Activated CD4-positive, alpha-beta T cell treated with anti-CD3 and anti-CD28 coated beads for 36 hours (primary cell): ENCODE measurements around the gene PRSS27. TPM values are rescaled to one million over a fixed set of nuclear protein-coding genes. Genes with fewer than 3 reads are reported as not detected.
A peak's percentile ranks its signal among the peaks of the same experiment; 100 is the strongest.
"Not testable (repeated sequence)": the region's sequence is repeated elsewhere in the genome, so short reads cannot be mapped to it uniquely, and the experiment has no call there.

Experiments used
- ATAC-seq: fragments of 200-7000 bp; cut with Tn5 transposase; one replicate; pipeline ENCODE4 v1.10.0; 2021; ENCODE audit warnings: mild to moderate bottlenecking, moderate library complexity
- CTCF ChIA-PET: fragments of 350-600 bp; sonication (Branson Sonifier 250); formaldehyde crosslinking; loops from one replicate; lab custom pipeline; 2021; ENCODE audit warnings: antibody characterized with exemption; lab: Charles Lee
- POLR2A ChIA-PET: fragments of 350-600 bp; sonication (Branson Sonifier 250); formaldehyde crosslinking; loops from one replicate; lab custom pipeline; 2021; ENCODE audit warnings: antibody characterized with exemption, inconsistent platforms; lab: Charles Lee
- DNase-seq: peaks from one replicate; pipeline ENCODE4 v3.0.0-alpha.2; 2020
- H3K27ac Mint-ChIP-seq: one replicate; pipeline ENCODE4 v1.8.0; 2021; ENCODE audit warnings: mixed read lengths
- H3K27me3 Mint-ChIP-seq: one replicate; pipeline ENCODE4 v1.8.0; 2021; ENCODE audit warnings: mixed read lengths
- H3K36me3 Mint-ChIP-seq: one replicate; pipeline ENCODE4 v1.8.0; 2021; ENCODE audit warnings: low read depth, mixed read lengths
- H3K4me1 Mint-ChIP-seq: one replicate; pipeline ENCODE4 v1.8.0; 2021; ENCODE audit warnings: mixed read lengths
- H3K4me3 Mint-ChIP-seq: one replicate; pipeline ENCODE4 v1.8.0; 2021; ENCODE audit warnings: mild to moderate bottlenecking, moderate library complexity, mixed read lengths
- H3K9me3 Mint-ChIP-seq: one replicate; pipeline ENCODE4 v1.8.0; 2021; ENCODE audit warnings: low read depth, mixed read lengths
- intact Hi-C, 2 experiments: fragments of 100-400 bp; cut with DNase I in 1 of 2; cut with micrococcal nuclease in 1 of 2; formaldehyde crosslinking; loops; one replicate each; pipeline versions ENCODE4 v1.14.2 to v1.15.1; 2022 to 2024; cut with DNase I, micrococcal nuclease
- total RNA-seq, 2 experiments: library from RNA; stranded (reverse); gene quantifications; one replicate each; pipeline ENCODE4 v1.2.3, GENCODE V29; 2021

Gene PRSS27
- total RNA-seq, 2 experiments from 2014 or later: 2.3 to 2.4 TPM

DNA sequence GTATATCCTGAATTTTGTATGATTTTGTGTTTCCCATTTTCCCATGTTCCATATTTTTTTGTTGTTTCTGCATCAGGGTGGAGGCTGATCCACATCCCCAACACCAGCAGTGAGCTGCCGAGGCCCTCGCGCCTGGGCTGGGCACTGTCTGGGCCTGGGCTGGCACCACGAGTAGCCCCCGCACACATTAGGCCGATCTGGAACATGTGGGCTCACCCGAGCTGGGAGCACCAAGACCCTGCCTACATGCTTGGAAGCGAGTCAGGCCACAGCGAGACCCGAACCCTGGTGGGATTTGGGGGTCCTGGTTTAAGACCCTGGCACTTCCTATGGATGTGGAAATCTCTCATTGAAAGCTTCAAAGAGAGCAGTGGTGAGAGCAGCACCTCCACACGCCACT is 29.2 kb downstream of the PRSS27 start:
- intact Hi-C loops: no loop called here
- Mint-ChIP-seq H3K4me1 (peaks cover 21% of the 10 kb centered on the region), H3K4me3 (no peak overlapping the region), H3K36me3 (no peaks in the 10 kb centered on the region), H3K27ac (no peak overlapping the region), H3K27me3 (no peaks in the 10 kb centered on the region), H3K9me3 (no peaks in the 10 kb centered on the region)
- DNase-seq (no peak), ATAC-seq (no peak)
- CTCF ChIA-PET: no interaction called here
- POLR2A ChIA-PET: no interaction called here

- Mint-ChIP-seq H3K4me3 (no peak overlapping the region), H3K36me3 (no peaks in the 10 kb centered on the region), H3K27me3 (no peaks in the 10 kb centered on the region), H3K27ac (no peak overlapping the region), H3K9me3 (no peaks in the 10 kb centered on the region), H3K4me1 (peaks cover 23% of the 10 kb centered on the region)
- ATAC-seq (no peak), DNase-seq (no peak)
- CTCF ChIA-PET: interaction anchor here (0.6 kb wide), 1 partner anchor 436 kb away, joined by 3 read pairs; no protein-coding TSS in a partner anchor
- POLR2A ChIA-PET: no interaction called here
- intact Hi-C loops: no loop called here
These were observed 29.8 kb downstream of the PRSS27 start for GRCh38 chr16:2689968-2690801.

DNA sequence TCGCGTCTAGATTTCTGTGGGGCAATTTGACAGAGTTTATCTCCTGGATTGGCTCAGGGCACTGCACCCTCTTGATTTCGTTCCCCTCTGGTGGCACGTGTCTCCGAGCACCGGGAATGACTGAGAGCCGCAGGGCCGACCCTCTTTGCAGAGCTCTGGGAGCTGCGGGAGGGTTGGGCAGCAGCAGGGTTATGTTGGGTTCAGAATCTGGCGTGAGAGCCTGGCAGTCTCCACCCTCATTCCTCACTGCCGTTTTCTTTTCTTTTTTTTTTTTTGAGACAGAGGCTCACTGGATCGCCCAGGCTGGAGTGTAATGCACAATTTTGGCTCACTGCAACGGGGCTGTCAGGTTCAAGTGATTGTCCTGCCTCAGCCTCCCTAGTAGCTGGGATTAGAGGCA is 30.6 kb downstream of the PRSS27 start:
- H3K36me3 Mint-ChIP-seq, H3K9me3 Mint-ChIP-seq, ATAC-seq, POLR2A ChIA-PET, H3K27ac Mint-ChIP-seq, H3K4me3 Mint-ChIP-seq, H3K27me3 Mint-ChIP-seq, CTCF ChIA-PET, DNase-seq, intact Hi-C loops: not testable (repeated sequence)
- H3K4me1 Mint-ChIP-seq: peaks cover 27% of the 10 kb centered on the region

DNA sequence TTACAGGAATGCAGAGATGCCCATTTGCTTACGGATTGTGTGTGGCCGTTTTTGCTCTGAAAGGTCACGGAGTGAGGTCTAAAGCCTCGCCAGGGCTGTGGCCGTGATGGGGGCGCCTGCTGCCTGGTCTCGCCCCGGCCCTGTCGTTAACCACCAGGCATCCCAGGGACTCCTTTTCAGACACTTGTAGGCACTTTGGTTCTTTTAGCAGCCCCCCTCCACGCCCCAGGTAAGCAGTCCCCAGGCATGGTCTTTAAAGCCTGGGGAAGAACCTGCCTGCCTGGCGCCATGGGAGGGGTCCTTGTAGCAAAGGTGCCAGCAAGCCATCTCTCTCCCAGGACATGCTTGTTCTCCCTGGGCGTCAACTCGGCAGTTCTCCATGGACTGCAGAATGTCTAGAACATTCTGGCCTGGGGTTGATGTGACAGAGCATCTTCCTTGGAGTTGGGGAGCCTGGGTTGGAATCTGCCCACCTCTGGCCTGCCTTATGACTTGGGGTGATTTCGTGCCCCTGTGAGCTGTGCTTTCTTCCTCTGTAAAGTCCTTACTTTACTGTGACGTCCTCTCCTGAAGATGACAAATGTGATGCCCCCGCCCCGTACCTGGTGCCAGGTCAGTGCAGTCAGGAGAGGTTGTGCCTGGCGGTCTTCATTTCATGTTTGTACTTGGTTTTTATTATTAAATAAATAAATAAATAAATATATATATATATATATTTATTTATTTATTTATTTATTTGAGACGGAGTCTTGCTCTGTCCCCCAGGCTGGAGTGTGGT is 32.3 kb downstream of the PRSS27 start:
- CTCF ChIA-PET: no interaction called here
- H3K4me3 Mint-ChIP-seq: peak overlapping the region; percentile 54
- DNase-seq (no peak), ATAC-seq (no peak)
- POLR2A ChIA-PET: no interaction called here
- no peaks in the 10 kb centered on the region for H3K9me3 Mint-ChIP-seq
- peak overlapping the region; percentile 84 for H3K27ac Mint-ChIP-seq
- peaks cover 32% of the 10 kb centered on the region for H3K4me1 Mint-ChIP-seq
- H3K36me3 Mint-ChIP-seq: no peaks in the 10 kb centered on the region
- no peaks in the 10 kb centered on the region for H3K27me3 Mint-ChIP-seq
- intact Hi-C loops: no loop called here

DNA sequence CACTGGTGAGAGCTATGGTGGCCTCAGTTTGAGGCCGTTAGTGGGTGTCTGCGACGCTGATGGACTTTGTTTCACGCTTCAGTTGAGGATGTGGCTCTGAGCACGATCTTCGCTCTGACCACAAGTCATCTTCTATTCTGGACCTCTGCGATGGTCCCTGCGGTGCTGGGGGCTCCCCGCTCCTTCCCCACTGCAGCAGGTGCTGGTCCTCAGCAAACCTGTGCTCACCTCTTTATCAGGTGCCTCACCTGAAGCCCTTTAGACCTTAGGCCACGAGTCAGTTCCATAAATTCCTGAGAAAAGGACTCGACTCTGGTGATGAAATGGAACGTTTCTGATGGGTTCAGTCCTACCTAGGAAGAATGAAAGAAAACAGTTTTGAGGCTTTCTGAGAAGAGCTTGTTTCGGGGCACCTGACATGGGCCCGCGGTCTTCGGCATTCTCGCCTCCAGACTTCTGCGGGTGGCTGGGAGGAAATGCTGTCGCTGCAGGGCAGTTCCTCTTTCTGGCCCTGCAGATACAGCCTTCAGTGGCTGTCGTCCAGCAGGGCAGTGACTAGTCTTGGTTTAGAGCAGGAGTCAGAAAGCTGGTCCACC is 33.0 kb downstream of the PRSS27 start:
- intact Hi-C loops: no loop called here
- Mint-ChIP-seq H3K27me3 (no peaks in the 10 kb centered on the region), H3K36me3 (peaks cover 2% of the 10 kb centered on the region), H3K4me3 (peak overlapping the region; percentile 54), H3K27ac (peak overlapping the region; percentile 84), H3K4me1 (peaks cover 34% of the 10 kb centered on the region), H3K9me3 (no peaks in the 10 kb centered on the region)
- ChIA-PET CTCF (interaction anchor here (0.6 kb wide), 1 partner anchor 19 kb away, joined by 3 read pairs; no protein-coding TSS in a partner anchor), POLR2A (no interaction called here)
- ATAC-seq (no peak), DNase-seq (peak; percentile 54)

GRCh38 chr16:2686075-2686474 is 33.9 kb downstream of the PRSS27 start:
- H3K4me1 Mint-ChIP-seq: peaks cover 37% of the 10 kb centered on the region
- H3K4me3 Mint-ChIP-seq, H3K9me3 Mint-ChIP-seq, H3K27me3 Mint-ChIP-seq, H3K27ac Mint-ChIP-seq, intact Hi-C loops, ATAC-seq, H3K36me3 Mint-ChIP-seq, POLR2A ChIA-PET, DNase-seq: not testable (repeated sequence)
- CTCF ChIA-PET: interaction anchor here (0.6 kb wide), 1 partner anchor 19 kb away, joined by 3 read pairs; no protein-coding TSS in a partner anchor

DNA sequence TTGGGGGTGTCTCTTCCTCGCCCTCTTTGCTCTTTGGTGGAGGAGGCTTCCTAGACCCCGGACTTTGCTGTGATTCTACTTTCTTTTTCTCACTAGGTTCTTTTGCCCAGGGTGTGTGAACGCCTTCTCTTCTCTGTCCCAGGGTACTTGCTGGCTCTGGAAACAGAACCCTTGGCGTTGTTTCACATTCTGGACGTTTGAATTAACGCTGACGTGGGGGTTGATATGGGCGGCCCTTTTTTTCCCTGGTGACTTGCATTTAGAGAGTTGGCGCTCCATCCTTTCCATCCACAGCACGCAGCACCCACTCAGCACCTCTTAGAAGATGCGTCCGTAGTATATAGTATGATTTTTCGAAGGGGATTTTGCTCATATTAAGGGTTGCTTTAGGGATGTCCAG is 37.0 kb downstream of the PRSS27 start:
- POLR2A ChIA-PET: interaction anchor here (1.1 to 1.4 kb wide), 2 partner anchors 10 to 528 kb away, joined by 4 to 7 read pairs; partner anchors contain the start of gene TRAF7
- CTCF ChIA-PET, H3K9me3 Mint-ChIP-seq, H3K27me3 Mint-ChIP-seq: not testable (repeated sequence)
- Mint-ChIP-seq H3K36me3 (peaks cover 14% of the 10 kb centered on the region), H3K4me3 (peak overlapping the region; percentile 100), H3K4me1 (peaks cover 34% of the 10 kb centered on the region), H3K27ac (peak overlapping the region; percentile 83)
- DNase-seq: peak; percentile 27
- intact Hi-C loops: loop anchor here (2.0 kb wide), 4 partner anchors 70 to 1262 kb away; partner anchors contain the start of genes CCNF (in 1 of the 2), ELOB (in 1 of the 2), SRRM2 (in 1 of the 2) and UQCC4 (in 1 of the 2)
- ATAC-seq: peak; percentile 4

DNA sequence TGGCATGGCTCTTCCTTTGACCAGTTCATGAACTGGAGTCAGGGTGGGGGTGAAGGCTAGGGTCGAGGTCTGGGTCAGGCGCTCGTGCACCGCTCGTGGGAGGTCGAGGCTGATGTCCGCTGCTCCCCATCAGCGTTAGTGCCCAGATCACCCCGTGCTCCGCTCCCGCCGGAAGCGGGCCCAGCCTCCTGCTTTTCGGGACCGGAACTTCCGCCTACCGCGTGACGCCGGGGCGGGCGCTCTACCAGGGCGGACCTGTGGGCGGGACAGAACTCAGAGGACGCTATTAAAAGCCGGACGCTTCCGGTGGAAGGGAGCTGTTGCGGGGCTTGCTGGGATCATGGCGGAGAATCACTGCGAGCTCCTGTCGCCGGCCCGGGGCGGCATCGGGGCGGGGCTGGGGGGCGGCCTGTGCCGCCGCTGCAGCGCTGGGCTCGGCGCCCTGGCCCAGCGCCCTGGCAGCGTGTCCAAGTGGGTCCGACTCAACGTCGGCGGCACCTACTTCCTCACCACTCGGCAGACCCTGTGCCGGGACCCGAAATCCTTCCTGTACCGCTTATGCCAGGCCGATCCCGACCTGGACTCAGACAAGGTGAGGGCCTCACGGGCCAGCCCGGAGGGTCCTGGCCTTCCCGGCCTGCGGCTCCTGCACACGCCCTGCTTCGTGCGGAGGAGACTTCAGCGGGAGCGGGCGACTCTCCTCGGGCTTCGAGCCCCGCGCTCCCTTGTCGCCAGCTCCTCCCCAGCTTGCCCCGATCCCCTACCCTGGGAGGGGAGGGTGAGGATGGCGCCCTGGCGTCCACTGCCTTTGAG is 37.6 kb downstream of the PRSS27 start, which contains the start of gene KCTD5:
KCTD5 (plus strand) TSS at position 315 of the 813 bp plus-strand sequence; CDS start at position 341, 26 bp downstream.
- ATAC-seq (peak; percentile 92), DNase-seq (peak; percentile 98)
- Mint-ChIP-seq H3K4me1 (peaks cover 28% of the 10 kb centered on the region), H3K4me3 (peak within 1 kb of the TSS; percentile 100), H3K9me3 (no peaks in the 10 kb centered on the region), H3K36me3 (peaks cover 14% of the 10 kb centered on the region), H3K27me3 (no peaks in the 10 kb centered on the region), H3K27ac (peak within 1 kb of the TSS; percentile 98)
- ChIA-PET CTCF (no interaction called here), POLR2A (interaction anchor here (0.6 to 1.4 kb wide), 4 partner anchors 9 to 527 kb away, joined by 4 to 9 read pairs (median 6); partner anchors contain the start of genes SRRM2 and TRAF7)
- intact Hi-C loops: loop anchor here (1.0 to 2.0 kb wide), 11 partner anchors 9 to 1262 kb away; partner anchors contain the start of genes SRRM2 (in 2 of the 2), CCNF (in 1 of the 2), ELOB (in 1 of the 2) and TRAF7 (in 1 of the 2)

- H3K4me1 Mint-ChIP-seq: peaks cover 17% of the 10 kb centered on the region
- peaks cover 14% of the 10 kb centered on the region for H3K36me3 Mint-ChIP-seq
- POLR2A ChIA-PET, CTCF ChIA-PET, intact Hi-C loops, H3K9me3 Mint-ChIP-seq, ATAC-seq, DNase-seq, H3K27ac Mint-ChIP-seq, H3K4me3 Mint-ChIP-seq, H3K27me3 Mint-ChIP-seq: not testable (repeated sequence)
These were observed 39.7 kb downstream of the PRSS27 start for GRCh38 chr16:2680360-2680759.

DNA sequence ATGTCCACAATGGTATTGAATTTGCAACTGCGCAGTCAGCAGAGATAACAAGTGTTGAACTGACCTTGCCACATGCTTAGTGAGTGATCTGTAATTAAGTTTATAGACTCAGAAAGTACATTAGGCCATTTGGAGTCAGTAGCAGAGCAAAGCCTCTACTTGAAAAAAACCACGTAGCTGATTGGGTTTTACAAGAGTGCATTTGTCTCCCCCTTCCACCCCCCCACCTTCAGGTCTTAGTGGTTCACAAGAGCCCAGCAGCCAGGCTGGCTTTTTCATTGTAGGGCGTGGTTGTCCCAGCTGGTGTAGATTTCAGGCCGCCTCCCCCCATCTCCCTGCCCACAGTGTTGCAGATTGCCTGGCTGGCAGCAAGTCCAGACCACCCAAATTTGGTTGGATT is 40.1 kb downstream of the PRSS27 start:
- DNase-seq, ATAC-seq, H3K4me3 Mint-ChIP-seq, intact Hi-C loops, CTCF ChIA-PET, H3K27ac Mint-ChIP-seq, H3K9me3 Mint-ChIP-seq, POLR2A ChIA-PET, H3K27me3 Mint-ChIP-seq: not testable (repeated sequence)
- H3K36me3 Mint-ChIP-seq: peaks cover 14% of the 10 kb centered on the region
- H3K4me1 Mint-ChIP-seq: peaks cover 17% of the 10 kb centered on the region
